ENCODE measurements around the gene EEFSEC.

EEFSEC gene

DNA sequence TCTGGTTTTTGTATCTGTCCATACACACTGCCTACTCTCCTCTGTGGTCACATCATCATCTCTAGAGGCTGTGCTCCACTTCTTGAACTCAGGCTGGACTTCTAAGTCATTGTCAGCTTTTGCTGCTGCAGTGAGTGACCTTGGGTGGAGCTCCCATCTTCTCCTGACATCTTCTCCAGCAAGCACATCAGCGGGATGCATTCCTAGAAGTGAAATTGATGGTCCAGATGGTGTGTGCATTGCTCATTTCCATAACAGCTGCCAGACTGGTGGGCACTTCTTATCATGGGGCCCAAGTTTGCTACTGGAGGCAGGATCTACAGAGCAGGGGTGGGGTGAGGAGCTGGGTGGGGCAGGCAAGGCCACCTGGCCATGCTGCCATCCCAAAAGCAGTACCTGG, 203.5 kb downstream of the EEFSEC start:
- no peak for DNase-seq

DNA sequence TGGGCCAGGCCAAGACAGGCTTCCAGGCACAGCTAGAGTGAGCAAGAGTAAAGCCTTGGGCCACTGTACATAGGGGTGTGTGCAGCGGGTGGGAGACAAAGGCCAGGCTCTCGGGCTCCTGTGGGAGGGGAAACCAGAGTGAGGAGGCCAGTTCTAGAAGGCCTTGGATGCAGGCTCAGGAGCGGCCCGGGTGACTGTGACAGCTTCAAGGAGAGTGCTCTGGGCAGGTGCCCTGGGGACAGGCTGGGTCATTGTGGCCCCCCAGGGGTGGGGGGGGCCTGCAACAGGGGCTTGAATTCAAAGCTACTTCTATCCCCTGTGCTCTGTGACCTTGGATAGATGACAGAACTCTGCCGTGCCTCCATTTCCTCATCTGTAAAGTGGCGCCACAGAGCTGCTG, 204.3 kb downstream of the EEFSEC start:
- DNase-seq, result no peak

DNA sequence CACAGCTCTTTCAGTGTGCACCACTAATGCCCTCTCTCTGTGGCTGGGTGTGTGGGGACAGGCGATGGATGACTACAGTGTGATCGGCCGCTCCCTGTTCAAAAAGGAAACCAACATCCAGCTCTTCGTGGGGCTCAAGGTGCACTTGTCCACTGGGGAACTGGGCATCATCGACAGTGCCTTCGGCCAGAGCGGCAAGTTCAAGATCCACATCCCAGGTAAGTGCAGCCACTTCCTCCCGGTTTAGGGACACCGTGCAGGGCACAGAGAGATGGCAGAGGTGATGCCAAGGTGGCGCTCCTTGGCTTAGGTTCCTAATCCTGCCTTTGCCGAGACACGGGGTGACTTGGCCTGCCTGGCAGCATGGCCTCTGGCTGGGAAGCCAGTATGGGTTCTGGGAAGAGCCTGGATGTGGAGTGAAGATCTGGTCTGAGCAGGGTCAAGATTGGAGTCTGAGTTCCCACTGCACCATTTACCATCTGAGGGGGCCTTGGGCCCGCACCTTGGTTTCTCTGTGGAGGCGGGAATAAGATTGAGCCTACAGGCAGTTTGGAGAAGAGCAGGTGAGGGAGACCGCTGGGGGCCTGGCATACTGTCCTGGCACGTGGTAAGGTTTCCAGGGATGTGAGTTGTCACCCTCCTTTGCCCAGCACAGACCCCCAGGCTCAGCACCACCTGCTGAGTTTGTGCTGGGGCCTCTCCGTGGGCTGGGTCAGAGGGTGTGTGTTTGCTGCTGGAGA, 205.0 kb downstream of the EEFSEC start:
- DNase-seq, result no peak

DNA sequence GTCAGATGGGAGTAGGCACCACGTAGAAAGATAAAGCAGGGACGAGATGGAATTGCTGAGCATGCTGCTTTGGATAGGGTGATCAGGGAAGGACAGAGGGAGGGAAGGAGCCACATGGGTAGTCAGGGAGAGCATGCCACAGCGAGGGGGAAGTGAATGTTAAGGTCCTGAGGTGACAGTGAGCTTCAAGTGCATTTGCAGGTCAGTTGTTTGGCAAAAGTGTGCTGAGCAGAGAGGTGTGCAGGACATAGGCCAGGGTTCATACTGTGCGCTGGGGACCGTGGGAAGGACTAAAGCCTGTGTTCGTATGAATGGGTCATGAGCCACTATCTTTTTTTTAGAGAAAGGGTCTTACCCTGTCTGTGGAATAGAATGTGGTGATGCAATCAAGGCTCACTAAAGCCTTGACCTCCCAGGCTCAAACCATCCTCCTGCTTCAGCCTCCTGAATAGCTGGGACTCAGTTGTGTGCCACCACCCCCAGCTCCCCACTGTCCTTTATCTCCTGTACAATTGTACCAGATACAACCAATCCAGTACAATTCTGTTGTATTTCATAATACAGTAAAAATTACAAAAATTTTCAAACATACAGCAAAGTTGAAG, 205.9 kb downstream of the EEFSEC start:
- DNase-seq, result no peak

DNA sequence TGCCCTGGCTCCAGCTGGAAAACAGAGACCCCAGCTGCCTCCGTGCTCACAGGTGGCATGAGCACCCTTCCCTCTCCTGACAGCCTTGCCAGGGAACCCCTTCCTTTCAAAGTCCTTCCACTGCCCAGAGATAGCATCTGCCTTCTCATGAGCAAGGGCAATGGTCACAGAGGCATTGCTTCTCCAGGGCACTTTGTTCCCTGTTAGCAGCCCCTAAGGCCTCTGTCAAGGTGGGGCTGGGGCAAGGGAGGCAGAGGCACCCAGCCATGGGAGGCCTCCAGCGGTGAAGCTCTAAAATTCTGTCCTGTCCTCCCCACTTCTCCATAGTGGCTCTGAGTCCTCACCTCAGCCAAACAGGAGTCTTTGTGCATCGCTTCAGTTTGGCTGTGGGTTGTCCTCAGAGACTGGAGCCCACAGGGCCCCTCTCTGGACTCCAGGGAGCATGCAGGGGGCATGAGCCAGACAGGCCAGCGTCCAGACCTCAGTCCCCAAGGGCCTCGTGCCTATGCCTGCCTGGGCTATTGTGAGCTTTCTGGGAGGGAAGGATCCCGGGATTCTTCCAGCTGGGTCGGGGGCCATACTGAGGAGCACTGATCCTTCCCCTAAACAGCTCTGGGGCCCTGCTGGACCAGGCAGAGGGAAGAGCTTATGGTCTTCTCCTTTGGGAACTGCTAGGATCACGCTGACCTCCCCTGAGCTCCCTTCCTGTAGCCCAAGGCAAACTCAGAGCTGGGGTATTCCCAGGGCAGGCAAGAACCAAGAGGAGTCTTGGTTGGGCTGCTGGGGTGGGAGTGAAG, 206.8 kb downstream of the EEFSEC start:
- no peak for DNase-seq

DNA sequence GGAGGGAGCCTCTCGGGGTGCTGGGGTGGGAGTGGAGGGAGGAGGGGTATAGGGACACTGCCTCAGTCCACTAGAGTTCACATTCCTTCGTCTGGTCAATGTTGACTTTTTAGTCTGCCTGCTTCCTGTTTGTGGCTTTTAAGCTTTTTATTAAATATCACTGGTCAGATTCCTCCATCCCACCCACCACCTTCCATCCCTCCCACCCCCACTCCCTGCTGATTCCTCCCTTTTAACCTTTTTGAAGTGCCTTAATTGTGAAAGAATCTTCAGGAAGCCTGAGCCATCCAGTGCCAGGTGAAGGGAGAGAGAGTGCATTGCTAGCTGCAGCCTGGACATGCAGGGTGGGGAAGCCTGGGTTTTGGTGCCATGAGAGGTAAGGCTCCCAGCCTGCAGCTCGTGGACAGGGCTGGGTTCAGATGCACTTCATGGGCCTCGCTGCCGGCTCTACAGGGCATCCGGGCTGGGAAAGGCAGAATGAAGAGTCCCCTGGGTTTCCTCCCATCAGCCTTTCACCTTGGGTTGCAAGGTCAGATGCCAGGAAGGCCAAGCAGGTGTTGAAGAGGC, 207.5 kb downstream of the EEFSEC start:
- no peak for DNase-seq

DNA sequence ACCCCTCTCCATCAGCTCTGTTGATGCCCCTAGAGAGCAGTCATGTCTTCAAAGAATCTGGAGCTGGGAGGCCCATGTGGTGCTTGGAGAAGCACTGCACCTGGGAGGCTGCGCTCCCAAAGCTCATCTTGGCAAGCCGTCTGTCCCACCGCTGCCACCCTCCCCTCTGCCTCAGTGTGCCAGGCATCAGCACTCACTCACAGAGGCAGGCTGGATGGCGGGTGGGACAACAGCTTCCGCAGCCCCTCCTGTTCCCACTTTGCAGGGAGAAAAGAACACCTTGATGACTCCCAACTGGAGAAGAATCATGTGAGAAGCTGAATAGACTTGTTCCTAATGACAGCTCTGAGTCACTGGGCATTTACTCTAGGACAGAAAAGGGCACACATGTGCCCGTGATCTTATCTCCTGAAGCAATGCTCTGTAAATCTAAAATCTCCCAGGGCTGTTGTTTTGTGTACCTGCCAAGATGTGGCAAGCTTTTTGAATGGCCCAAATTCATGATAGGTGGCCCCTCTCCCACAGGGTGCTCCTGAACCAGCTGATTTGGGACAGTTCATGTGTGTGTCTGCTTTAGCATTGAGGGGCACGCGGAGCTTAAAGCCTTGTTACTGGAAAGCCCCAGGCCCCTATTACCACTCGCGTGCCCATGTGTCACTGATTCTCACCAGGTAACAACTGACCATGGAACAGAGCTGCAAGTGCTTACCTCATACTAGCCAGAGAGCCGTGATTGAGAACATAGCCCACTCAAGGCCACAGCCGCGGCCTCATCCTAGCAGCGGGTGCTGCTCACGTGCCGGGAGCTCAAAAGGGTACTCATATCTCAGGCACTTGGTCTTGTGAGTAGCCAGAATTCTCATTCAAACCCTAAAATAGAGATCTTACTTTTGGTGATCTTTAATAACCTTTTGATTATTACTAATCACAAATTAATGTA, 209.0 kb downstream of the EEFSEC start:
- no peak for DNase-seq

DNA sequence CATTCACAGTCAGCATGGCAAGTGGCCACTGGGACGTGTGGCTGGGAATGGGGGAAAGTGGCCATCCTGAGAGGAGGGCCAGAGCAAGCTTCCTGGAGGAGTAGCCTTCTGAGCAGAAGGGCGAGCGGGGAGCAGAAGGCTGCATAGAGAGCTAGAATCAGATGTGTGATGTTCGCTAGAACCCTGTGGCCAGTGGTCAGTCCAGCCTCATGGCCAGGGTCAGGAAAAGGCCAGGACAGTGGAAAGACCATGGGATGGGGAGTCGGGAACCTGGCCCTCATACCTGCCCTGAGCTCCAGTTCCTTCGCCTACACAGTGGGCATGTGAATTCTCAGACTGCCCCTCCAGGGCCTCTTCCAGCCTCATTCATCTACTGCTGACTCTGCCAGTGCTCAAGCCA, 211.0 kb downstream of the EEFSEC start:
- DNase-seq, result no peak

DNA sequence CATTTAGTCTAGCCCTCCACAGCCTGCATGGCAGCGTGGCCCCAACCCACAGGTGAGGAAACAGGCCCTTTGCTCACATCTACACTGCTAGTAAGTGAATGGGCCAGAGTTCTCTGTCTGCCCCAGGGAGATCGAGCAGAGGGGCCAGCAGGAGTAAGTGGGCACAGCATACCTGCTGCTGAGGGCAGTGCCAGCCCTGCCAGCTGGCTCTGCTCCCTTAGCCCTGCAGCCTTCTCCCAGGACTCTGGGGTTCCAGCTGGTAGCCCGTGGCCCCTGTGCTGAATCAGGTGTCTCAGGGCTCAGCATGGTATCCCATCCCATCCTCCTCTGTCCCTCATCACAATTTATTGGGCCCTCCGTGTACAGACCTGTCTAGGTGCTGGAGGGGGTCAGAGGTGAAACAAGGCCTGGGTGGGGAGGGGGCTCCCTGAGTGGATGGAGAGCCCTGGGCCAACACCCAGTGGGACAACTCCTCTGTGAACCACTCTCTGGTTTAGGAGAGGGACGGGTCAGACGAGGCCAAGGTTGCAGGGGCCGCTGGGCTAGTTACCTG, 211.6 kb downstream of the EEFSEC start:
- no peak for DNase-seq

DNA sequence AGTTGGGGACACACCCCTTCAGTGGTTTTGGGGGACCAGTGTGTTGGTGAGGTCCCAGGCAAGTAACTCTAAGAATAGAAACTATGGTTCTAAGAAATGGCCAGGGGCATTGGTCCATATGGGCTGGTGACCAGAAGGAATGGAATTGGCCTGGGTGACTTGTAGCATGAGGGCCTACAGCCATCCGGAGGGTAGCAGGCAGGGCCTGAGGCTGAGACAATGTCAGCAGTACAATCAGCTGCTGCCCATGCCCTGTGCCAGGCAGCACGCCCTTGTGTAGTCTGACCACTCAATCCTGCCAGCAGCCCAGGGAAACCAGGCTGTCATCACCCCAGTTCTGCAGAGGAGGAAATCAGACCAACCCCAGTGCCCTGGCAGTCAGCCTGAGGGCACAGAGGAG, 212.9 kb downstream of the EEFSEC start:
- no peak for DNase-seq

DNA sequence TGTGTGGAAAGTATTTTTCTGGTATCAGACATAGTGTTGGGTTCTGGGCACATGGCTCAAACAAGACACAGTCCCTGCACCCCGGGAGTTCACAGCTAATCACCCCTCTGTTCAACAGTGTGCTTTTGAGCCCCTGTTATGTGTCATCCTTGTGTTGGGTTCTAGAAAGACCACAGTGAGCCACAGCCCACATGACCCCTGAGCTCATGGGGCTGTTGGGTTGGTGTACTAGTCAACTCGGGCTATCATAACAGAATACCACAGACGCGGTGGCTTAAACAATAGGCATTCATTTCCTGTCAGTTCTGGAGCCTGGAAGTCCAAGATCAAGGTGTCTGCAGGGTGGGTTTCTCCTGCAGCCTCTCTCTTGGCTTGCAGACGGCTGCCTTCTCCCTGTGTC, 213.4 kb downstream of the EEFSEC start:
- DNase-seq, result no peak

DNA sequence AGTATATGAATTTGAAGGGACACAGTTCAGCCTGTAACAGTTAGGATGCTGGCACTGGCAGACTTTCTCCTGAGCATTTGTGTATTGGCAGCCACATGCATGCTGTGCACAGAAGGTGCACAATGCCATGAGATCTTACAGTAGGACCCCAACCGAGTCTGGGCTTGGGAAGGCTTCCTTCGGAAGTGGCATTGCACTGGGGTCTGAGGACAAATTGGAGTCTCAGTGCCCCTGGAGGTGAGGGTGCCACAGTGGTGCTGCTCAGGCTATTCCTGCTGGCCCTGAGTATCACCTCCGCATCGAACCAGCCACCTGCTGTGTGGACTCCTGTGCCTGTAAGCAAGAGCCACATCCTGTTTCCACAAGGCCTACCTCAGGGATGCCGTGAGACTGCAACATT, 213.9 kb downstream of the EEFSEC start:
- no peak for DNase-seq

DNA sequence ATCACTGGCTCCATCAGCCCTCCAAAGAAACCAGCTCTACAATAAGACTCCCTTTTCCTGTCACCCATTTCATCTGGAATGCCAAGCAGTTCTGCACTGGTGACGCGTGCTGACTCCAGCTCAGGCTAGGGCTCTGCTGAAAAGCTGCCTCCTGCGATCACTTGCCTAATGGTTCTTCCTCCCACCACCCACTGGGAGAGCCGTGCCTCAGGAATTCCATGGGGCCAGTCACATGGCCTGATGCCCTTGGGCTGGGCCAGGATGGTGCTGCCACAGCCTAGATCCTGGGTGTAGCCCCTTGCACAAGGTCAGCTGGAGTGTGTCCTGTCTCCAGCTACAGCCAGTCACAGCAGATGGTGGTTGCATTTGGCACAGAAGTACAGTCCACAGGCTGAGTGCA, 214.5 kb downstream of the EEFSEC start:
- no peak for DNase-seq

DNA sequence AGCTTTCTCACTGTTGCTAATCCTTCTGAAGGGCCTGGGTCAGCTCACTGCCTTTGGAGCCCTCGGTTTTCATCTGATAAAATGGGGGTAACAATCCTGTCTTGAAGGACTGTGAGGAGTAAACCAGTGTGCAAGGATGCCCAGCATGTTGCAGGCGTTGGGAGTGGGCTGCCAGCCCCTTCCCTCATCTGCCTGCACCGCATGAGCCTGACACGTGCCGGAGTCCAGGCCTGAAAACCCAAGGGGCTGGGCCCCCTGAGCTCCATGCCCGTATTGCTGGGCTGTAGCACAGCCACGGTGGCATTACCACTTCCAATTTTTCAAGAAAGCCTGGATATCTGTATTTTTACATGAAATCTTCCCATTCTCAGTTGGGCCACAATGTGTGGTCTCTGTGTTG, 215.3 kb downstream of the EEFSEC start:
- no peak for DNase-seq

DNA sequence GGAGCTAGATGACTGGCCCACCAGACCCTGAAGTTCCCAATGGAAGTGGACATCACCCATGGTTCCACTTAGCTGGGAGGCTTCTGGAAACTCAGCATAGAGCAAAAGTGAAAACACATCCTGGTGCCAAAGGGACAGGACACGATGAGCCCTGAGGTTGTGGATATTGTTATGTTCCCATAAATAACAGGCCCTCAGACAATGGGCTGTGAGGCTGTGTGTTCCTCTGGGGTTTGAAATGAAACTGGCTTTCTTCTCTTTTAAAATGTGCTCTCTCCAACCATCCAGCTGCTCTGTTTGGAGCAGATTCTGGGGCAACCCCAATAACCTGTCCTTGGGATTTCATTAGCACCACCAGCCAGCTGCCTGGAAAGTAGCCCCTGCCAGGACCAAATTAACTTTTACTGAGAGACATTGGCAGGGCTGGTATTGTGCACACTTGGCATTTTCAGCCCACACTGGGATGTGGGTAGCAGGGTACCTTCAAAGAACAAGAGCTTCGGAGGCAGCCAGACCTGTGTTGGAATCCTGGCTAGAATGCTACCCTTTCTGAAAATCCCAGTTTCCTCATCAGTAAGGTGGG, 215.9 kb downstream of the EEFSEC start:
- DNase-seq, result no peak

DNA sequence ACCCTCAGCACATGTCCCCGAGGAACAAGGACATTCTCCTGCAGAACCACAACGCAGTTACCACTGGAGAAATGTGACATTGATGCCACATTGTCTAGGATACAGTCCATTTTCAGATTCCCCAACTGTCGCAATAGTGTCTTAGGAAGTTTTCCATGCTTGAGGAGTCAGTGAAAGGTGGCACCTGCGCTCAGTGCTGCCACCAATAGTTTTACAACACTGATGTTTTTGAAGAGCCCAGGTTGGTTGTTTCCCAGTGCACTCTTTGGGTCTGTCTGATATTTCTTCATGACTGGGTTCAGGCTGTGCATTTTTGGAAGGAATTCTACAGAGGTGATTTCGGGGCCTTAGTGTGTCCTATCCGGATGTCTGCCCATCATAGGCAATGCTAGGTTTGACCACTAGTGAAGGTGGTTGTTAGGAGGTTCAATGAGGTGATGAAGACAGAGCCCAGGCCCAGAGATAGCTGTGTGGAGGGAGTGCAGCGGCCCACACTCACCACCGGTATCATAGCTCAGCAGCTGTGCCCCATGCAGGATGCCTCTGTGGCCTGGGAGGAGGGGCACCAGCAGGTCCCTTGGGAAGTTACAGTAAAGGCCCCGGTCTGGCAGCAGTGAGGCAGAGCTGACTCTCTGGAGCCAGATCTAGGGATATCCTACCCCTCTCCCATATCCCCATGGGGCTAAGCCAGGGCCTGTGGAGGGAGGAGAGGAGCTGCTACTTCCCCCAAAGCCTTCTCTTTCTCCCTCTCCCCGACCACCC, 216.8 kb downstream of the EEFSEC start:
- DNase-seq, result no peak

DNA sequence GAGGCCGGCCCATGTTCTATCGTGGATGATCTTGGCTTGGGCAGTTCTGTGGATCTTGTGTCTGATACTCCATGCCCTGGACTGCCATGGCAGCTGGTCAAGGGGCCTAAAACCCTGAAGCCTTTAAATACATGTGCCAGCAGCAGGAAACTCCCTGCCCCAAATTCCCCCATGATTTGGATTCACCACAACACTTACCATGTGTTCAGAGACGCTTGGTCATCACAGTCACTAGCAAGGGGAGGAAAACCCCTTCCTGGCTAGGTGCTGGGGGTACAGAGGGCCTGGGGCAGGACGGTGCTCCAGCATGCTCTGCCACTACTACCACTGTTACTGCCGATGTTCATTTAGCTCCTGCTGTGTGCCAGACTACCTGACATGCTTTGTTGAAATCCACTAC, 219.0 kb downstream of the EEFSEC start:
- DNase-seq, result no peak

DNA sequence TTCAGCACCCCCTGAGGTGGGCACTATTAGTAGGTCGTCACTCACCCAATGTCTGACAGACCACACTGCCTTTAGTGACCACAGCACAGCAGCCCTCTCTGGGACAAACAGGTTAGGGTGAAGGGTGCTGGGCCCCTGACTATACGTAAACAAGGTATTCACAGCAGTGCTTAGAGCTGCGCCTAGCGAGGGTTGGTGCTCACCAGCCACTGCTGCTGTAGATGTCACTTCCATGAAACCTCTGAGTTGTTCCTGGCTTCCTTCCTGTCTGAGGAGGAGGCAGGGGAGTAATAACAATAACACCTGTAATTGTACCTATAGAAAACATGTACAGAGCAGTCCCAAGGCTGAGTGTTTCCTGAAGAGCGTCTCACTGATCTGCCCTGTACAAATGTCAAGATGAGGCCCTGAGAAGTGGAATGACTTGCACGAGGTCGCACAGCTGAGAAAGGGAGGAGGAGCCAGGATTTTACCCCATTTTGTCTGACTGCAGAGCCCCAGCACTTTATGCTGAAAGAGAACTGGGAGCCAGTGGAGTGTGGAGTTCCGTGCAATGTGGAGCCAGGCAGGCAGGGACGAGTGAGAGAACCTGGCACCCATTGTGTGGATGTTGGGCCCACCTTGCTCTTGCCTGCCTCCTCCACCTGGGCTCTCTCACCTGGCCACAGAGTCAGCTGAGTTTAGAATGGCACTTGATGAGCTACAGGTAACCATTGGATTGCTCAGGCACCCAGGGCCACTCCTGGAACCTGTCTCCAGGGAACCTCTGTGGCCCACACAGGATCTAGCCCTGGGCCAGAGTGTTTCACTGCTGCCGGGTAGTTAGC, 219.6 kb downstream of the EEFSEC start:
- DNase-seq, result no peak

DNA sequence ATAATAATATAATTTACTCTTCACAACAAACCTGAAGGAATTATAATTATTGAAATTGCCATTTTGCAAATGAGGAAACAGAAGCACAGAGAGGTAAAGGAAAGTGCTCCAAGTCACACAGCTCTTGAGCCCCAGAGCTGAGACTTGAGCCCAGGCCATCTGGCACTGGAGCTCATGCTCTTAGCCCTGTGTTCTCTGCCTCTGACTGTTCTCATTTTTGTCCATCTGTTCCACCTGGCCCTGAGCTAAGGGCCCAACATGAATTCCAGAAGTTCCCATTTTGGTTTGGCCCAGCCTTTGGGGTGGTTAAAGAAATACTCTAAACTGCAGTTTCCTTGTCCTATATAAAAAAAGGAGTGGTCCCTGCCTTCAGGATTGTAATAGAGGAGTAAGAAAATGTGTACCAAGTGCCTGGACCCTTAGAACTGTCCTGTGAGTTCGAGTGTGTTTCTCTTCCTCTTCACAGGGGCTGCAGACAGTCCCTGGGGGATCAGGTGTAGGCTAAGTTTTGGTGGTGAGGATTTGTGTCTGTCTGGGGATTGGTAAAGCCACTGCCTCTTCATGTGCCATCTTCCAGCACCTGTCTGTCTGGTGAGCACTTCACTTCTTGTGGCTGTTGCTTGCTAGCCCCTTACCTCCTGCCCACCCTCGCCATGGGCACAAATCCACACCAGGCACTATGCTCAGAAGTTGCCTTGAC, 221.6 kb downstream of the EEFSEC start:
- no peak for DNase-seq

DNA sequence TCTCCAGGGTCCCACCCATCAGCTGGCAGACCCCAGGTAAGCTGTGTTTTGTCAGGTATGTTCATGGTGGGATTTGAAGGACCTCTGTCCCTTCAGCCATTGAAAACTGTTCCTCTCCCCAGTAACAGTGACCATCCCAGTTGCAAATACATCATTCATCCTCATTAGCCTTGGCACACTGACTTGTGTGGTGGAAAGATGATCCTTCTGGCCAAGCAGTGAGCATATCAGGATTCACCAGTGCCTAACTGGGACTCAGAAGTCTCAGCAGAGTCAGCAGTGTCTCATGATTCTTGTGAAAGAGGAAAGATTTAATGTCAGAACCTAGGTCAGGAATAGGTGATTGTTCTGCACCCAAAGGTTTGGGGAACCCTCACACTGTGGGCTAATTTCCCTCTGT, 223.2 kb downstream of the EEFSEC start:
- DNase-seq, result no peak

Data from left hindlimb (tissue), 1 donor.